Left kidney (tissue), 2 donors: ENCODE measurements around the gene ARHGEF26. TPM values are rescaled to one million over a fixed set of nuclear protein-coding genes. Genes with fewer than 3 reads are reported as not detected.

Source experiments
- DNase-seq: peaks from one replicate; pipeline ENCODE4 v3.0.0-alpha.2; 2013
- polyA plus RNA-seq: library from polyadenylated mRNA; unstranded; fragments of 120-200 nt; gene quantifications from one replicate; pipeline ENCODE4 v1.2.1, GENCODE V29; 2013; ENCODE audit not compliant: insufficient read length

ARHGEF26 gene
- polyA plus RNA-seq, 1 donor, result 20.1 TPM

DNA sequence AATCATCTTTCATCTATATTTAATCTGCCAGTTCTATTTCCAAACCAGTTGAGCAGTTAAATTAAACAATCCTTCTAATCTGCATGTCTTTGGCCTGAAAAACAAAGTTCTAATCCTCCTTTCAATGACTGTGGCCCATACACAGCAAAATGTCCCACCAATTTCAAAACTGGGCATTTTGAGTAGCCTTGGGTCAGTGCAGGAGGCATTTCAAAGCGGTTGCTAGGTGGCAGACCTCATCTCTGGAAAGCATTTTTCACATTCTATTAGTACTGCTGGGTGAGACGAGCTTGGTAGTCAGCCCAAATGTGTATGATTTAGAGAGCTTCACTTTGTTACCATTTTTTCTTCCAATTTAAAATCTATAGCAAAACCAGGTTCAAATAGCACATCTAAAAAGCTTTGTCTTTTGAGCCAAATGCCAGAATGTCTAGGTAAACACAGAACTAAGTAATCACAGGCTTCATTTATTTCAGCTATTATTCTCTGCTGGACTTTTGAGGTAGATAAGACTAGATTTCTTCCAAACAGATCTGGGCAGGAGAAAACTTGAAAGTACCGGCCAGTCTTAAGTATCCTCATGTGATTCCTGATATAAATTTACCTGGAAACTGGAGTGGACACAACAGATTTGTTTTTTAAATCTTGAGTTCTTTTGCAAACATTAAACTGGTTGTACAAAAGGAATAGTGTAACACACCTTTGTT, 8.9 kb upstream of the ARHGEF26 start:
- no peak for DNase-seq

GRCh38 chr3:154113609-154114008, 7.6 kb upstream of the ARHGEF26 start:
- no peak for DNase-seq

DNA sequence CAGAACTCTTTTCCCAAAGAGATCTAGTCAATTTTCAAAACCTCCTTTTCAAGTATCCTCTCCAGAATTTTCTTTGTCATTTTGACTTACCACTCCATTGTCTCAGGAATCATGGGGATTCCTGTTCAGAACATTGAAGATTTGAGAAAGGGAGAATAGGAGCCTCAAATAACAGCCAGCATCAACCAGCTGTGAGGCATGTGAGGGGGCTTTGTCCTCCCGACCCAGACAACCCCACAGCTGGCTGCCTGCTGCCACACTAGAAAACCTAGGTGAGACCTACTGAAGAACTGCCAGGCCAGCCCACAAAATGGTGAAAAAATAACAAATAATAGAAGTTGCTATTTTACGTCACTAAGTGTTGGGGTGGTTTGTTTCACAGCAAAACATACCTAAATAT, 5.9 kb upstream of the ARHGEF26 start:
- no peak for DNase-seq

- DNase-seq, result no peak
These were observed 1.2 kb upstream of the ARHGEF26 start for GRCh38 chr3:154119951-154120350.

- DNase-seq, result no peak
These were observed 736 bp downstream of the ARHGEF26 start for GRCh38 chr3:154121701-154122551.

GRCh38 chr3:154122552-154122911, 1.3 kb downstream of the ARHGEF26 start:
- DNase-seq, result no peak

DNA sequence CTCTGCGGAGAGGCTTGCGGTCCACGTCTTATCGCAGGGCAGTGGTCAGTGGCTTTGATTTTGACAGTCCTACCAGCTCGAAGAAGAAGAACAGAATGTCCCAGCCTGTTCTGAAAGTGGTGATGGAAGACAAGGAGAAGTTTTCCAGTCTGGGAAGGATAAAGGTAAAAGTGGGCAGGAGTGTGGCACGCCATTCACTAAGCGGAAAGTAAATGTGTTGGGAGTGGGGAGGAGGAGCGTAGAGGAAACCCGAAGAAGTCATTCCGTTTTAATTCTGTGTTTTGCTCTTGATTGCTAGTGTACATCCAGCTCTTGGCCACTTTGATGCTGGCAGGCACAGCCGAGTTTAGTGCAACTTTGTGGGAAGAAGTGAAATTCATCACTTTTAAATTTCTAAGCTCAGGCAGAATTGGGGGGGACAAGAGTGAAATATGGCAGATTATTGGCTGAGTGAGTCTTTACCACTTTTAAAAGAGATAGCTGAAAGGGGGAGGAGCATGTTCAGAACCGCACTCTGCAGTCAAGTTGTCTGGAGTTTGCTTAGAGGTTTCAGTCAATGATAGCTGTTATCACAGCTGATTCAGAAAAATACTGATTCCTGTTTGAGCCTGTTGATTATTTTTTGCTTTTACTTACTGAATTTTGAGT, 1.8 kb downstream of the ARHGEF26 start:
- peak; percentile 30 for DNase-seq

- DNase-seq, result no peak
These were observed 2.7 kb downstream of the ARHGEF26 start for GRCh38 chr3:154123906-154124305.

DNA sequence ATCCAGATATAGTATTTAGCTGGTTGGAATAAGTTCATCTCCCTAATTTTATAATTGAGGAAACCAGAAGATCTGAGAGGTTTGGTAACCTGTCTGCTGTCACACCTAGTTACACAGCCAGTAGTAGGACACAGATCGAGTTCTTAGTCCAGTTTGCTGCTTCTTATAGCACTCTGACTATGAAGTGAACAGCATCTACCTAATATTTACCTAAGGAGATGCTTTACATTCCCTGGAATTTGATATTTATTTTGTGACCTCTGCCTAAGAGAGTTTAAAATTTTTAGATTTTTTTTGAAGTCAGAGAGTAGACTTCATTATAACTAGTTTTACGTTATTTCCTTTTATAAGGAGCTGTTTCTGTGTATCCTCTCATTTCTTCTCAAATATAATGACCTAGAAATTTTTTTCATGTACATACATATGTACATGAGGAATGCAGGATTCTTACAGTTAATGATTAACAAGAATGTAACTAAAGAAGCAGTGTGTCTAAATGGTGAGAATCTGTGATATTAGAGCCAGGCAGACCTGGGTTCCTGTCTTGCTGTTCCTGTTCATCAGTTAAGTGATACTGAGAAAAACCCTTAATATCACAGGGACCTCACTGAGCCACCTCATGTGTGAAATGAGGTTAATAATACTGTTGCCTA, 4.3 kb downstream of the ARHGEF26 start:
- no peak for DNase-seq

GRCh38 chr3:154126651-154127050, 5.5 kb downstream of the ARHGEF26 start:
- DNase-seq, result no peak

- no peak for DNase-seq
These were observed 8.4 kb downstream of the ARHGEF26 start for GRCh38 chr3:154129625-154130024.

DNA sequence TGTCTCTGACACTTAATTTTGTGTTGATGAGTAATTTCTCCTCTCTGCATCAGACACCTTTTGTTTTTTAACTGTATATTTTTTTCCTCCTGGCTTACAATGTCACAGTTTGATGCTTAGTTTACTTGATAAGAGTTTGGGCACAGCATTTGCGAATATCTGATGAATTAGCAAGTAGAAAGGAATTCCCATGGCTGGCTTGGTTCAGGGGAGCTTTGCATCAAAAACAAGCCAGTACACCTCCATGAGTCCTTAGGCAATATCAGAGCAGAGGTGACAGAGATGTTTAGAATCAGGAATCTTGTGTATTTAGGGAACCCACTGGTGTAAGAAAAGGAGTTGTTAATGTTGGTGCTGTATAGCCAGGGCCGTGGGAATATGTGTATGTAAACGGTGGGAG, 9.3 kb downstream of the ARHGEF26 start:
- no peak for DNase-seq

DNA sequence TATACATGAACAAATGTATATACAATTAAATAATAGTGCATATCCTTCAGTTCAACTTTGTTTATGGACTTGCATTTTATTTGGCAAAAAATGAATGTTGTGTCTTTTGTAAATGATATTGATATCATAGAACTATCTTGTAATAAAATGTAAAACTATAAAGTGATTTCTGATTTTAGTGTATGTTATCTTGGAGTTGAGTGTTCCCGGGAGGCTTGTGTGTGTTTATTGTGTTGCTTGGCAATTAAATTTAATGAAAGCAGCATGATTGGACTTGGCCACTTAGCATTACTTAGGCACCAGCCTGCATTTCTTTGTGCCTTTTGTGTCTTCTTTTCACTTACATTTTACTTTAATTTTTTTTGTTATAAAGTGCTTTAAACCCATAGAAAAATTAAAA, 10.6 kb downstream of the ARHGEF26 start:
- no peak for DNase-seq

DNA sequence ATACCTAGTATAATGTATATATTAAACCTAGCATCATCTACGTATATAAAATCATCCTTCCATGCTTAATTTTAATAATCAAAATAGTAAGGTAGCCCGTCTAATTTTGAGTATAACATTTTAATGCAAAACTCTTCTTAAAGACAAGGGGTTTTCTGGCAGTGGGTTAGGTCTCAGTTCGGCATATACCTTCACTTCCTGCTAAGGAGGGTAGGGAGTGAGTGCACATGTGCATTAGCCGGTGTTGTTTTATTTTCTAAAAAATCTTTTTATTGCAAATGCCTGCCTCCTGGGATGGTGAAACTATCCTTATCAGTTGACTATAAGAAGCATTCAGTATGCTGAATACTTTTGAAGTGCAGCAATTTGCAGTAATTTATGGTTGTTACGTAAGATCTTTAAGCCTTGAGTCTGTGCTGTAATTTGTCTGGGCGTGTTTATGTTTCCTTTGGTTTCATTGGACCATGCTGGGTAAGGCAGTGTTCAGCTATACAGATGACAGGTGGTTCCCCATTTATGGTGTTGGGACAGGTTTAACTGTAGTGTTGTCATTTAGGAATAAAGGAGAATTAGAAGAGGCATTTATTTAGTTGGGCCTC, 11.7 kb downstream of the ARHGEF26 start:
- DNase-seq, result no peak

- DNase-seq, result no peak
These were observed 14.5 kb downstream of the ARHGEF26 start for GRCh38 chr3:154135511-154136173.

DNA sequence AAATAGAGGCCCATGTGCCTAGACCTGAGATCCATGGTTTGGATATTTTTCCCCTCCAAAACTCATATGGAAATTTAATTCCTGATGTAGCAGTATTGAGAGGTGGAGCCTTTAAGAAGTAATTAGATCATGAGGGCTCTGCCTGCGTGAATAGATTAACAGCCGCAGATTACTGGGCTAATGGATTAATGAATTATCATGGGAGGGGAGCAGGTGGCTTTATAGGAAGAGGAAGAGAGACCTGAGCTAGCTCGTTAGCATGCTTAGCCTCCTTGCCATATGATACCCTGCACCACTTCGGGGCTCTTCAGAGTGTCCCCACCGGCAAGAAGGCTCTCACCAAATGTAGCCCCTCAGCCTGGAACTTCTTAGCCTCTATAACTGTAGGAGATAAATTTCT, 15.8 kb downstream of the ARHGEF26 start:
- no peak for DNase-seq

DNA sequence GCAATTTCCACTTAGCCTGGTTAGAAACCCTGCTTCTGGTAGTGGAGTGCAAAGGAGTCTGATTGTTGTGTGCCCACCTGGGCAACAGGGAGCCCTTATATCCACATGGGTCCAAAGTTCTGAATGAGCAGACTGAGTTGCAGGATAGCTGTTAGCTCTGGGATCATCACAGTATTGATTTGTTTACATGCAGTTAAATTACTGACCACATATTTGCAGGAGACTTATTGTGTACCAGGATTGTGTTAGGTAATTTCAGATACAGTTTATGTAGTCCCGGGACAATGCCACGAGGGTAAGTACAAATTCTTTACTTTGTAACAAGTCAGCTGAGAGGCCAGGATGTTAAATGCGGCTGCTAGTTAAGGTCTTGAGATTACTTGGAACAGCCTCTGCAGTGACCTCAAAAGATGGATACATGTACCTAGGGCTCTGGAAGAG, 18.8 kb downstream of the ARHGEF26 start:
- no peak for DNase-seq

- DNase-seq, result no peak
These were observed 21.4 kb downstream of the ARHGEF26 start for GRCh38 chr3:154142608-154143007.

DNA sequence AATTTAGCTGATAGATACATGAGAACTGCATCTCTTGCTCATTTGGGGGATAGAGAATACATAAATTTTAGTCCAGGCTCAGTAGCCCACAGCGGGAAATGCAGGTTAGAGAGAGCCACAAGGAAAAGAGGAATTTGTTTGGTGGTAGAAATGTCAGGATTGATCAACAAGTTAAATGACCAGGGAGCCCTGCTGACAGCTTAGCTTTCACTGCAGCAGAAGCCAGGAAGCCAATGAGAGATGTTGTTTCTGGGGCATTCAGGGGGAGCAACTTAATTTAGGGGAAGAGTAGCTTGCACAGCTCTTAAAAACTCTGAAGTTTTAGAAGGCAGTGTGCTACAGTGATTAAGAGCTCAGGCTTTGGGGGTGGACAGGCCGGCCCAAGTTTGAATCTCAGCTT, 22.7 kb downstream of the ARHGEF26 start:
- DNase-seq, result no peak

GRCh38 chr3:154144825-154145465, 23.8 kb downstream of the ARHGEF26 start:
- no peak for DNase-seq

DNA sequence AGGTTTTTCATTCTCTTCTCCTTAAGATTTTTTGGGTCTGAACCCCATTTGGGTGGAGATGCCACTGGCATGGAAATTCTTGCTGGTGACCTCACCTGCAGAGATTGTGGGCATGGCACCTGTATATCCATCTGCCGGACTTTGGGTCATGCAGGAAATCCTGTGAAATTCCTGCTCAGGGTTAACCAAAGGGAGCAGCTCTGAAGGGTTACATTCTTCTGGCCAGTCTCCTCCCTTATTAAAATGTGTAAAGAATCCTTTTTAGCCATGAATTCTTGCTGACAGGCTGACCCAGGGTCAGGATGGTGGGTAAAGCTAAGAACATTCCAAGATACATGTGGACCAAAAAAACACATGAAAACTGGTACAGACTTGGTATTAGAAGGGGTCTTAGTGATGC, 27.4 kb downstream of the ARHGEF26 start:
- DNase-seq, result no peak
